HepG2 (cell line): Measurements from ENCODE around the gene RPL34. TPM values are rescaled to one million over a fixed set of nuclear protein-coding genes. Genes with fewer than 3 reads are reported as not detected.

ENCODE experiments used
- ATF5 ChIP-seq: sonication (generic); formaldehyde crosslinking; IDR thresholded peaks from 2 replicates; pipeline ENCODE4 v1.4.0; 2020; ENCODE audit warnings: mild to moderate bottlenecking, low read depth, missing genetic modification reagents
- BHLHE40 ChIP-seq: IDR thresholded peaks from 2 replicates; pipeline ENCODE4 v1.6.1; 2011; ENCODE audit warnings: low read length, improper control_type of control experiment
- BRD4 ChIP-seq: sonication (generic); formaldehyde crosslinking; IDR thresholded peaks from 2 replicates; pipeline ENCODE4 v1.4.0; 2020; ENCODE audit warnings: missing genetic modification reagents
- CENPX ChIP-seq: sonication (generic); formaldehyde crosslinking; IDR thresholded peaks from 2 replicates; pipeline ENCODE4 v1.9.0; 2021; ENCODE audit warnings: mild to moderate bottlenecking, missing genetic modification reagents, moderate library complexity
- EED ChIP-seq: sonication (generic); formaldehyde crosslinking; IDR thresholded peaks from 2 replicates; pipeline ENCODE4 v1.5.0; 2020; ENCODE audit warnings: mild to moderate bottlenecking, missing genetic modification reagents
- FOXO1 ChIP-seq: sonication (generic); formaldehyde crosslinking; IDR thresholded peaks from 2 replicates; pipeline ENCODE4 v1.4.0; 2020; ENCODE audit warnings: missing genetic modification reagents
- GTF2F1 ChIP-seq: fragments of 150-350 bp; IDR thresholded peaks from 2 replicates; pipeline ENCODE4 v1.6.1; 2014; ENCODE audit warnings: low read length
- HMG20A ChIP-seq: IDR thresholded peaks from 2 replicates; pipeline ENCODE4 v1.6.1; 2016; ENCODE audit warnings: borderline replicate concordance
- HNRNPLL ChIP-seq: fragments of 200-400 bp; formaldehyde crosslinking; IDR thresholded peaks from 2 replicates; pipeline ENCODE4 v1.6.1; 2017; ENCODE audit warnings: mild to moderate bottlenecking, low read depth, low read length; ENCODE audit not compliant: poor library complexity, severe bottlenecking
- HOXA7 ChIP-seq: sonication (generic); formaldehyde crosslinking; IDR thresholded peaks from 2 replicates; pipeline ENCODE4 v1.8.1; 2022; ENCODE audit warnings: mild to moderate bottlenecking, missing genetic modification reagents, moderate library complexity
- KLF13 ChIP-seq: sonication (generic); formaldehyde crosslinking; IDR thresholded peaks from 2 replicates; pipeline ENCODE4 v1.4.0; 2020; ENCODE audit warnings: mild to moderate bottlenecking, missing genetic modification reagents
- MBNL3 ChIP-seq: fragments of 250-450 bp; sonication (Bioruptor Pico); conservative IDR thresholded peaks from 2 replicates; pipeline ENCODE4 v1.8.0; 2022; ENCODE audit warnings: mild to moderate bottlenecking, inconsistent platforms
- MED13 ChIP-seq: sonication (generic); formaldehyde crosslinking; IDR thresholded peaks from 2 replicates; pipeline ENCODE4 v1.5.0; 2020; ENCODE audit warnings: missing genetic modification reagents
- MIER2 ChIP-seq: IDR thresholded peaks from 2 replicates; pipeline ENCODE4 v1.6.1; 2016; ENCODE audit warnings: missing biosample characterization, missing genetic modification reagents
- PCBP2 ChIP-seq: fragments of 200-400 bp; formaldehyde crosslinking; optimal IDR thresholded peaks from 2 replicates; pipeline ENCODE3; 2018; ENCODE audit warnings: low read length, low read depth; ENCODE audit not compliant: poor library complexity, severe bottlenecking
- PLRG1 ChIP-seq: fragments of 450-650 bp; conservative IDR thresholded peaks from 2 replicates; pipeline ENCODE4 v1.6.1; 2016
- POLR2G ChIP-seq: fragments of 200-400 bp; formaldehyde crosslinking; IDR thresholded peaks from 2 replicates; pipeline ENCODE4 v1.6.1; 2018; ENCODE audit warnings: mild to moderate bottlenecking, low read depth, low read length, moderate library complexity
- RAD51 ChIP-seq: fragments of 450-650 bp; IDR thresholded peaks from 2 replicates; pipeline ENCODE4 v1.6.1; 2016; ENCODE audit warnings: borderline replicate concordance
- RFXANK ChIP-seq: IDR thresholded peaks from 2 replicates; pipeline ENCODE4 v1.6.1; 2016
- SOX6 ChIP-seq, 2 experiments: fragments of 450-650 bp in 1 of 2; sonication (generic) in 1 of 2; formaldehyde crosslinking in 1 of 2; IDR thresholded peaks; 2 replicates each; pipeline versions ENCODE4 v1.4.0 to v1.6.1; 2017 to 2020; ENCODE audit warnings: antibody characterized with exemption in 1 of 2, mild to moderate bottlenecking in 1 of 2, missing genetic modification reagents in 1 of 2
- STAG1 ChIP-seq: sonication (generic); formaldehyde crosslinking; IDR thresholded peaks from 2 replicates; pipeline ENCODE4 v1.4.0; 2020; ENCODE audit warnings: missing genetic modification reagents
- ZFAT ChIP-seq: sonication (generic); formaldehyde crosslinking; conservative IDR thresholded peaks from 2 replicates; pipeline ENCODE4 v1.8.1; 2023; ENCODE audit warnings: missing genetic modification reagents, inconsistent platforms
- ZFP36L2 ChIP-seq: sonication (generic); formaldehyde crosslinking; IDR thresholded peaks from 2 replicates; pipeline ENCODE4 v1.4.0; 2020; ENCODE audit warnings: missing genetic modification reagents
- ZNF17 ChIP-seq: sonication (generic); formaldehyde crosslinking; IDR thresholded peaks from 2 replicates; pipeline ENCODE4 v1.5.0; 2020; ENCODE audit warnings: mild to moderate bottlenecking, missing genetic modification reagents
- ZNF329 ChIP-seq: sonication (generic); formaldehyde crosslinking; IDR thresholded peaks from 2 replicates; pipeline ENCODE4 v1.9.0; 2021; ENCODE audit warnings: low read depth, mild to moderate bottlenecking, missing genetic modification reagents
- ZNF33A ChIP-seq: sonication (generic); formaldehyde crosslinking; IDR thresholded peaks from 2 replicates; pipeline ENCODE4 v1.5.1; 2020; ENCODE audit warnings: missing genetic modification reagents, mild to moderate bottlenecking, moderate library complexity, borderline replicate concordance
- ZNF589 ChIP-seq: sonication (generic); formaldehyde crosslinking; conservative IDR thresholded peaks from 2 replicates; pipeline ENCODE4 v1.8.0; 2022; ENCODE audit warnings: mild to moderate bottlenecking, moderate library complexity, missing genetic modification reagents
- ZNF616 ChIP-seq: sonication (generic); formaldehyde crosslinking; IDR thresholded peaks from 2 replicates; pipeline ENCODE4 v1.5.0; 2020; ENCODE audit warnings: low read depth, mild to moderate bottlenecking, missing genetic modification reagents
- ZNF644 ChIP-seq: IDR thresholded peaks from 2 replicates; pipeline ENCODE4 v1.6.1; 2016; ENCODE audit warnings: low read depth
- ZNF670 ChIP-seq: sonication (generic); formaldehyde crosslinking; IDR thresholded peaks from 2 replicates; pipeline ENCODE4 v1.8.0; 2022; ENCODE audit warnings: mild to moderate bottlenecking, missing genetic modification reagents, borderline replicate concordance
- ZNF839 ChIP-seq: sonication (generic); formaldehyde crosslinking; IDR thresholded peaks from 2 replicates; pipeline ENCODE4 v1.4.0; 2020; ENCODE audit warnings: missing genetic modification reagents, mild to moderate bottlenecking, borderline replicate concordance
- polyA plus RNA-seq, 8 experiments: library from polyadenylated mRNA; depleted of rRNA in 3 of 8; stranded (reverse) in 7 of 8; unstranded in 1 of 8; fragments of >200 nt; fragmentation: Illumina TruSeq in 4 of 8; extraction: Trizol in 4 of 8; gene quantifications; 2 replicates each; pipeline versions ENCODE4 v1.2.1 to v1.2.3, GENCODE V29; 2011 to 2016; ENCODE audit warnings: low read depth in 4 of 8, missing spikeins in 1 of 8, mixed read lengths in 1 of 8; ENCODE audit not compliant: insufficient read depth in 1 of 8
- total RNA-seq, 5 experiments: library from RNA; depleted of rRNA; stranded (reverse); fragments of >200 nt; fragmentation: Illumina TruSeq; extraction: Trizol; gene quantifications; 2 replicates each; pipeline ENCODE4 v1.2.3, GENCODE V29; 2016; ENCODE audit warnings: low read depth in 1 of 5
- TF ChIP-seq, protein P1 (sequence below): sonication (generic); formaldehyde crosslinking; IDR thresholded peaks from 2 replicates; pipeline ENCODE4 v1.5.0; 2020; ENCODE audit warnings: missing genetic modification reagents

Gene RPL34
- total and polyA plus RNA-seq, 2 of the 13 experiments (the other 11 are each of a cell fraction or from before 2014, with no cell fraction given), result 2,235 to 3,985 TPM

GRCh38 chr4:108620101-108620932, at the start of gene RPL34 (continued):
- TF ChIP-seq GTF2F1, result peak; percentile 80; the same call in 1 of the 2 replicates
- TF ChIP-seq, protein P1, sequence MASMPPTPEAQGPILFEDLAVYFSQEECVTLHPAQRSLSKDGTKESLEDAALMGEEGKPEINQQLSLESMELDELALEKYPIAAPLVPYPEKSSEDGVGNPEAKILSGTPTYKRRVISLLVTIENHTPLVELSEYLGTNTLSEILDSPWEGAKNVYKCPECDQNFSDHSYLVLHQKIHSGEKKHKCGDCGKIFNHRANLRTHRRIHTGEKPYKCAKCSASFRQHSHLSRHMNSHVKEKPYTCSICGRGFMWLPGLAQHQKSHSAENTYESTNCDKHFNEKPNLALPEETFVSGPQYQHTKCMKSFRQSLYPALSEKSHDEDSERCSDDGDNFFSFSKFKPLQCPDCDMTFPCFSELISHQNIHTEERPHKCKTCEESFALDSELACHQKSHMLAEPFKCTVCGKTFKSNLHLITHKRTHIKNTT, result no peak
- TF ChIP-seq MED13 (CRISPR knock-in tag), result no peak
- no peak for TF ChIP-seq CENPX (CRISPR knock-in tag)
- TF ChIP-seq ATF5 (CRISPR knock-in tag), result no peak
- no peak for TF ChIP-seq ZNF616
- peak; percentile 65; the same call in 1 of the 2 replicates for TF ChIP-seq ZNF329 (CRISPR knock-in tag)
- no peak for TF ChIP-seq ZNF670
- TF ChIP-seq POLR2G, result peak; percentile 99
- no peak for TF ChIP-seq ZFAT (CRISPR knock-in tag)
- no peak for TF ChIP-seq BHLHE40
- no peak for TF ChIP-seq SOX6 (IDR thresholded peaks at IDR 0.05)
- TF ChIP-seq SOX6 (CRISPR knock-in tag; IDR thresholded peaks at IDR 0.05), result no peak; the same call in none of the 2 replicates
- TF ChIP-seq ZNF839 (CRISPR knock-in tag), result peak; percentile 92; the same call in 1 of the 2 replicates
- no peak for TF ChIP-seq ZNF17 (CRISPR knock-in tag)
- peak; percentile 58; the same call in 1 of the 2 replicates for TF ChIP-seq EED (CRISPR knock-in tag)
- no peak for TF ChIP-seq PCBP2
- peak; percentile 72; the same call in 1 of the 2 replicates for TF ChIP-seq RFXANK
- TF ChIP-seq BRD4, result 0 out of 2 replicates have a peak, but pooled peaks have one; percentile 38
- TF ChIP-seq HNRNPLL, result no peak
- TF ChIP-seq HOXA7 (CRISPR knock-in tag), result no peak
- TF ChIP-seq PLRG1, result no peak
- no peak for TF ChIP-seq STAG1 (CRISPR knock-in tag)
- no peak for TF ChIP-seq HMG20A (CRISPR knock-in tag)
- TF ChIP-seq ZNF33A (CRISPR knock-in tag), result no peak
- peak; percentile 23; the same call in 1 of the 2 replicates for TF ChIP-seq ZNF644 (CRISPR knock-in tag)
- no peak for TF ChIP-seq RAD51
- TF ChIP-seq FOXO1 (CRISPR knock-in tag), result 0 out of 2 replicates have a peak, but pooled peaks have one; percentile 28
- TF ChIP-seq ZNF589, result no peak; the same call in 1 of the 2 replicates
- TF ChIP-seq KLF13, result no peak
- no peak for TF ChIP-seq MIER2 (CRISPR knock-in tag)
- no peak for TF ChIP-seq ZFP36L2
- TF ChIP-seq MBNL3 (CRISPR knock-in tag), result no peak
